ENCODE measurements around the gene REEP5. TPM values are rescaled to one million over a fixed set of nuclear protein-coding genes. Genes with fewer than 3 reads are reported as not detected.
"Not testable (repeated sequence)": the region's sequence is repeated elsewhere in the genome, so short reads cannot be mapped to it uniquely, and the experiment has no call there.

REEP5 gene
- total RNA-seq, 3 donors from 2014 or later: 58.6 to 83.8 (median 75.7) TPM

DNA sequence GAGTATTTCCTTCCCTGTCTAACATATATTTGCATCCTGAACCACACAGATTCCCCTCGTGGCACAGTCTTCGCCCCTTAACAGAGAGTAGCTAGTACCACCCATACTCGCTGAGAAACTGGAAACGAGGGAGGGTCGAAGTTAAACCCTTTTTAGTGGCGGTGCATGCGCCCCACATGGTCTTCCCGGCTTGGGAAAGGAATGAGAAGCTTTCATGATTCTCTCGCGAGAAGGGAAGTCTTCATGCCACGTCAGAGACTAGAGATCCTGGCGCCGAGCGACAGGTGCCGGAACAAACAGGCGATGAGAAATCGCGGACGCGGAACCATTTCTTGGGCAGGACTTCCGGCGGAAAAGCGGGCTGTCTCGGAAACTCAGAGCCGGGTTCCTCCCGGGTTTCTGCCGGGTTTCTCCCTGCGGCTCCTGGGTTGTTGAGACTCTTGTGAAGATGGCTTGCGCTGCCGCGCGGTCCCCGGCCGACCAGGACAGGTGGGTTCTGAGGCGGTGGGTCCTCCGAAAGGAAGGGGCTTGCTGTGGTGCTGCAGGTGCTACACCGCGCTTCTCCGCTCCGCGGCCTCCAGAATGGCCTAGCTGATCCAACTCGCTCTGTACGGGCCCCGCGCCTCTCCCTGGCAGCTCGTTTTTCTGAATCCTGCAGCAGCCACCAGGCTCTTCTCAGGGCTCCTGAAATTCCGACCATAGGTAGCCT, 60.9 kb downstream of the REEP5 start, which contains the start of gene SRP19:
TSS of gene SRP19 (plus strand) at position 359 of the 709 bp plus-strand sequence. CDS start at position 449, 90 bp downstream.
- H3K4me1 ChIP-seq (ENCODE audit: low read depth): peaks cover 15% of the 10 kb centered on the region
- intact Hi-C loops (cut with DNase I, micrococcal nuclease): no loop called here
- TF ChIP-seq, protein P1, sequence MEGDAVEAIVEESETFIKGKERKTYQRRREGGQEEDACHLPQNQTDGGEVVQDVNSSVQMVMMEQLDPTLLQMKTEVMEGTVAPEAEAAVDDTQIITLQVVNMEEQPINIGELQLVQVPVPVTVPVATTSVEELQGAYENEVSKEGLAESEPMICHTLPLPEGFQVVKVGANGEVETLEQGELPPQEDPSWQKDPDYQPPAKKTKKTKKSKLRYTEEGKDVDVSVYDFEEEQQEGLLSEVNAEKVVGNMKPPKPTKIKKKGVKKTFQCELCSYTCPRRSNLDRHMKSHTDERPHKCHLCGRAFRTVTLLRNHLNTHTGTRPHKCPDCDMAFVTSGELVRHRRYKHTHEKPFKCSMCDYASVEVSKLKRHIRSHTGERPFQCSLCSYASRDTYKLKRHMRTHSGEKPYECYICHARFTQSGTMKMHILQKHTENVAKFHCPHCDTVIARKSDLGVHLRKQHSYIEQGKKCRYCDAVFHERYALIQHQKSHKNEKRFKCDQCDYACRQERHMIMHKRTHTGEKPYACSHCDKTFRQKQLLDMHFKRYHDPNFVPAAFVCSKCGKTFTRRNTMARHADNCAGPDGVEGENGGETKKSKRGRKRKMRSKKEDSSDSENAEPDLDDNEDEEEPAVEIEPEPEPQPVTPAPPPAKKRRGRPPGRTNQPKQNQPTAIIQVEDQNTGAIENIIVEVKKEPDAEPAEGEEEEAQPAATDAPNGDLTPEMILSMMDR (IDR thresholded peaks at IDR 0.05): no peak
- ATAC-seq (peak; percentile 100), DNase-seq (peak; percentile 94 to 97 (median 96))
- no peaks in the 10 kb centered on the region for H3K9me3 ChIP-seq
- H3K36me3 ChIP-seq (ENCODE audit: low read depth): no peaks in the 10 kb centered on the region
- H3K4me3 ChIP-seq: peak within 1 kb of the TSS; percentile 91

DNA sequence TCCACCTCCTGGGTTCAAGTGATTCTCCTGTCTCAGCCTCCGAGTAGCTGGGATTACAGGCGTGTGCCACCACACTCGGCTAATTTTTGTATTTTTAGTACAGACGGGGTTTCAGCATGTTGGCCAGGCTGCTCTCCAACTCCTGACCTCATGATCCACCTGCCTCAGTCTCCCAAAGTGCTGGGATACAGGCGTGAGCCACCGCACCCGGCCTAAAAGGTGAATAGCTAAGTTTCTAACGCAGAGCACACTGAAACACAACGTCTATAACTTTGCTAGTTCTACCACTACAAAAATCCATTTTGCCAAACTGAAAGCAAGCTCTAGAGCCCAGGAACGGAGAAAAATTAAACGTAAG, 61.5 kb downstream of the REEP5 start:
- Histone ChIP-seq H3K4me1 (ENCODE audit: low read depth) (peaks cover 15% of the 10 kb centered on the region), H3K4me3 (peak overlapping the region; percentile 91)
- DNase-seq; H3K9me3 ChIP-seq; ATAC-seq; H3K36me3 ChIP-seq (ENCODE audit: low read depth); intact Hi-C loops (cut with DNase I, micrococcal nuclease): not testable (repeated sequence)

DNA sequence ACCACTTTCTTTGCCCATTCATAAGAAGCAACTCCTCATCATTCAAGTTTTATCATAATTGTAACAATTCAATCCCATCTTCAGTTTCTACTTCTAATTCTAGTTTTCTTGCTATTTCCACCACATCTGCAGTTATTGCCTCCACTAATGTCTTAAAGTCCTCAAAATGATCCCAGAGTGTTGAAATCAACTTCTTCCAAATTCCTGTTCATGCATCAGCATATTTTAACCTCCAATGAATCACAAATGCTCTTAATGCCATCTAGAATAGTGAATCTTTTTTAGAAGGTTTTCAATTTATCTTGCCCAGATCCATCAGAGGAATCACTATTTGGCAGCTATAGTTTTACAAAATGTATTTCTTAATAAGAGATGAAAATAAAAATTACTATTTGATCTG, 64.2 kb downstream of the REEP5 start:
- intact Hi-C loops (cut with DNase I, micrococcal nuclease): no loop called here
- Histone ChIP-seq H3K4me1 (ENCODE audit: low read depth) (peaks cover 15% of the 10 kb centered on the region), H3K36me3 (ENCODE audit: low read depth) (no peaks in the 10 kb centered on the region), H3K4me3 (no peak overlapping the region), H3K9me3 (no peaks in the 10 kb centered on the region)
- DNase-seq (no peak), ATAC-seq (no peak)
- TF ChIP-seq, protein P1 (IDR thresholded peaks at IDR 0.05): no peak

DNA sequence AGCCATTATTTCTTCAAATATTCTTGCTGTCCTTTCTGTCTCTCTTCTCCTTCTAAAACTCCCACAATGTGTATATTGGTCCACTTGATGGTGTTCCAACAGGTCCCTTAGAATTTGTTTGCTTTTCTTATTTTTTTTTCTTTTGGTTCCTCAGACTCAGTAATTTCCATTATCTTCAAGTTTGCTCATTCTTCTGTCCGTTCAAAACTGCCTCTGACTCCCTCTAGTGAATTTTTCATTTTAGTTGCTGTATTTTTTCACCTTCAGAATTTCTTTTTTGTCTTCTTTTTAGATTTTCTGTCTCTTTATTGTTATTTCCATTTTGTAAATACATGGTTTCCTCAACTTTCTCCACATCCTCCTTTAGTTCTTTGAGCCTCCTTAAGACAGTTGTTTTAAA, 67.4 kb downstream of the REEP5 start:
- ATAC-seq: no peak
- intact Hi-C loops (cut with DNase I, micrococcal nuclease): no loop called here
- H3K4me1 ChIP-seq (ENCODE audit: low read depth): no peaks in the 10 kb centered on the region
- TF ChIP-seq, protein P1 (IDR thresholded peaks at IDR 0.05): no peak
- no peaks in the 10 kb centered on the region for H3K36me3 ChIP-seq (ENCODE audit: low read depth)
- H3K4me3 ChIP-seq: no peak overlapping the region
- H3K9me3 ChIP-seq: no peaks in the 10 kb centered on the region
- no peak for DNase-seq

DNA sequence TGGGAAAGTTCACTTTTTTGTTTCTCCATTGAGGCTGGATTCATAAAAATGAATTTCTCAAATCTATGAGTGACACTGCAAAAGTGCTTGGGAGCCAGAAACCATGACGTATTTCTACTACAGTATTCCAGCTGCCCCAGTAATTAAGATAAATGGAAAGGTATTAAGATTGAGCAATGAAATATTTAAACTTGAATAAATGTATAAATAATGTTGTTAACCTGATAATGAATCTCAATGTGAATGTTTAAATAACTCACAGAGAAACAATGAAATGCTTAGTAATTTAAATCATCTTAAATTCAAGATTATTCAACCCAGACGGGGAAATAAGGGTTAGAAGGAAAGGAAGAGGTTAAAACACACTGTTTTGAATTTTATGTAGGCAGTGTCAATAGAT, 72.1 kb downstream of the REEP5 start:
- Histone ChIP-seq H3K4me1 (ENCODE audit: low read depth) (no peaks in the 10 kb centered on the region), H3K4me3 (no peak overlapping the region), H3K36me3 (ENCODE audit: low read depth) (no peaks in the 10 kb centered on the region), H3K9me3 (no peaks in the 10 kb centered on the region)
- DNase-seq (no peak), ATAC-seq (no peak)
- TF ChIP-seq, protein P1 (IDR thresholded peaks at IDR 0.05): no peak
- intact Hi-C loops (cut with DNase I, micrococcal nuclease): no loop called here

DNA sequence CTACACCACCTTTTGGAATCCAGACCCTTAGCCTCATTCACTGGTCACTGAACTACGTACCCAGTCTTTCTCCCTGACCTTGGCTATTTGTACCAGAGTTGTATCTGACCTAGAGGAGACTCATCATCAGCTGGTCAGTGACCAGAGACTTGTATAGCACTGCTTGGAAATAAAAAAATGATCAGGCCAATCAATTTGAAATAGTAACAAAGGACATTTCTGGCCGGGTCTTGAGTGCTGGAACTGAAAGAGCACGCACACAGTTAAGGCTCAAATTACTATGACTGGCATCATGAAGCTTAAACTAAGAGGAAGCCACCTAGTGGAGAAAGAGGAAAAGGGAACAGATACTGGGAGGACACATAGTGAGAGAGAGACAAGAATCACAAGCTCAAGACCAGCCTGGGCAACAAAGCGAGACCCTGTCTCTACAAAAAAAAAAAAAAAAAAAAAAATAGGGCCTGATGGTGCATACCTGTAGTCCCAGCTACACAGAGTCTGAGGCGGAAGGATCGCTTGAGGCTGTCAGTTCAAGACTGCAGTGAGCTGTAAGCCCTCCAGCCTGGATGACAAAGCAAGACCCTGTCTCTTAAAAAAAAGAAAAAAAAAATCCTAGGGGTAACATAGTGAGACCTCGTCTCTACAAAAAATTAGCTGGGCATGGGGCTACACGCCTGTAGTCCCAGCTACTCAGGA, 73.8 kb downstream of the REEP5 start:
- intact Hi-C loops (cut with DNase I, micrococcal nuclease): no loop called here

More for the DNA sequence above, 73.8 kb downstream of the REEP5 start:
- Histone ChIP-seq H3K36me3 (ENCODE audit: low read depth) (no peaks in the 10 kb centered on the region), H3K4me1 (ENCODE audit: low read depth) (no peaks in the 10 kb centered on the region), H3K4me3 (no peak overlapping the region), H3K9me3 (no peaks in the 10 kb centered on the region)
- DNase-seq (peak in 1 of 3 donors; percentile 29), ATAC-seq (peak; percentile 90)
- TF ChIP-seq, protein P1 (IDR thresholded peaks at IDR 0.05): peak; percentile 37
